Activated T-helper 1 cell treated with anti-CD3 and anti-CD28 coated beads, Interleukin-12 subunit alpha, Interleukin-12 subunit beta, Interleukin-2, Interleukin-4 antibody, amounts not matched to agents 30 ng/mL and 10 ng/mL and 1 ng/mL, durations not matched to agents 14 hours and 24 hours and 36 hours (primary cell): Measurements from ENCODE around the gene ZP4. TPM values are rescaled to one million over a fixed set of nuclear protein-coding genes. Genes with fewer than 3 reads are reported as not detected.

Experiments
- DNase-seq: peaks from one replicate; pipeline ENCODE4 v3.0.0; 2021; ENCODE audit warnings: low spot score
- H3K27ac Mint-ChIP-seq: one replicate; pipeline ENCODE4 v1.8.0; 2021; ENCODE audit warnings: mild to moderate bottlenecking, mixed read lengths
- H3K27me3 Mint-ChIP-seq: one replicate; pipeline ENCODE4 v1.8.0; 2022; ENCODE audit warnings: mild to moderate bottlenecking, moderate library complexity, mixed read lengths; ENCODE audit not compliant: insufficient read depth
- H3K36me3 Mint-ChIP-seq: one replicate; pipeline ENCODE4 v1.8.0; 2021; ENCODE audit warnings: low read depth, mixed read lengths
- H3K4me1 Mint-ChIP-seq: one replicate; pipeline ENCODE4 v1.8.0; 2021; ENCODE audit warnings: low read depth, mixed read lengths
- H3K4me3 Mint-ChIP-seq: one replicate; pipeline ENCODE4 v1.8.0; 2021; ENCODE audit warnings: mild to moderate bottlenecking, moderate library complexity, mixed read lengths
- H3K9me3 Mint-ChIP-seq: one replicate; pipeline ENCODE4 v1.8.0; 2021; ENCODE audit warnings: mixed read lengths
- intact Hi-C: fragments of 100-400 bp; cut with micrococcal nuclease; formaldehyde crosslinking; loops from one replicate; pipeline ENCODE4 v1.15.1; 2024
- total RNA-seq: library from RNA; stranded (reverse); gene quantifications from 2 replicates; pipeline ENCODE4 v1.2.3, GENCODE V29; 2022

Gene ZP4
- total RNA-seq, 1 donor from 2014 or later = not detected

DNA sequence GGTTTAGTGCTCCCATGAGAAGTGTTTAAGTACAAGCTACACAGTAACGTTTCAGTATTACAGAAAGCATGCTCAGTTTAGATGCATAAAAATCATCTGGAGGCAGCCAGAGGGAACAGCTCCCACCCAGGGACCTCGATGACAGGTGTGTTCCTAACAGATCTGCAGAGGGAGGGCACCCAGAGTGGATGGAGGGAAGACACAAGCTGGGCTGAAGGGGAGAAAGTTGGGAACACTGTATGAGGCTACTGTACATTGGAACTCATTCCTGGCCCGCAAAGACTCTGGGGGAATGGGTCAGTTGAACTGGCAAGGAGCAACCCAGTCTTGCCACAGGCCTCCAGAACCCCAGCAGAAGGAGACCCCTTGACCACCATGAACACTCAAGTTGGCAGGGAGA lies 52.4 kb downstream of the ZP4 start:
- intact Hi-C loops = no loop called here
- H3K9me3 Mint-ChIP-seq = peaks cover 4% of the 10 kb centered on the region
- H3K4me1 Mint-ChIP-seq = no peaks in the 10 kb centered on the region
- H3K4me3 Mint-ChIP-seq = no peak overlapping the region
- no peaks in the 10 kb centered on the region for H3K27me3 Mint-ChIP-seq
- H3K36me3 Mint-ChIP-seq = no peaks in the 10 kb centered on the region
- H3K27ac Mint-ChIP-seq = no peak overlapping the region
- DNase-seq = no peak

DNA sequence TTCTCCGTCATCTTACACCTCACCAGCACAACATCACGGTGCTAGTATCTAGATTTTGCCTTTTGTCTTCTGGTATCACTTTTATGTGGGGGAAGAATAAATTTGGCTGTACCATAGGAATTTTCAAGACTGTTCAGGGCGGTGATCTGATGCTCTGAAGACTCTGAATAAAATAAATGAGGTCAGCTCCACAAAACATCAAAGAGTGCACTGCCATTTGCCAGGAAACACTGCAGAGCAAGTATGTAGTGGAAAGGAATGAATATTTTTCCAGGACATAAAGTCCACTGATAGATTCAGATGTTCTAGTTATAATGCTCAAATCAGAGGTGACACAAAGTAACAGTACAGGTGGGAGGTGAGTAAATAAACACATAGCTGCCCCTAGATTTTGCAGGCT lies 56.3 kb downstream of the ZP4 start:
- Mint-ChIP-seq H3K36me3 (no peaks in the 10 kb centered on the region), H3K4me3 (no peak overlapping the region), H3K27ac (no peak overlapping the region), H3K27me3 (no peaks in the 10 kb centered on the region), H3K9me3 (peaks cover 4% of the 10 kb centered on the region), H3K4me1 (no peaks in the 10 kb centered on the region)
- no peak for DNase-seq
- intact Hi-C loops = no loop called here

DNA sequence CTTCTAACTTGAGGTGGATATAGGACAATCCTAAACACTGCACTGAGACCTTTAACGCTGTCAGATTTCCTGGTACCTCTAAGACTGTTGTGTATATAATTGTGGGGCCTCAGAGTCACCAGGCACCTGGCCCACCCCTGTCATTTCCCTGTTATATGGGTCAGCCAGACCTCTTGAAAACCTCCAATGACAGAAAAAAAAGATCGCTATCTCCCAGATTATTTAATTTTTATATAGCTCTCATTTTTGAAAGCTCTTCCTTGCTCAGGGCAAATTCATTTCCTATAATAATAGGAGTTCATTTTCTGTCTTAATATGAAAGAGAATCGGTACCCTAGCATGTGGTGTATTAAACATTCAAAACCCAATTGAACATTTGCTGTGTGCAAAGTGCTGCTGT lies 56.7 kb downstream of the ZP4 start:
- Mint-ChIP-seq H3K27me3 (no peaks in the 10 kb centered on the region), H3K27ac (no peak overlapping the region), H3K4me1 (no peaks in the 10 kb centered on the region), H3K36me3 (no peaks in the 10 kb centered on the region), H3K9me3 (peaks cover 4% of the 10 kb centered on the region), H3K4me3 (no peak overlapping the region)
- intact Hi-C loops = no loop called here
- DNase-seq = no peak

DNA sequence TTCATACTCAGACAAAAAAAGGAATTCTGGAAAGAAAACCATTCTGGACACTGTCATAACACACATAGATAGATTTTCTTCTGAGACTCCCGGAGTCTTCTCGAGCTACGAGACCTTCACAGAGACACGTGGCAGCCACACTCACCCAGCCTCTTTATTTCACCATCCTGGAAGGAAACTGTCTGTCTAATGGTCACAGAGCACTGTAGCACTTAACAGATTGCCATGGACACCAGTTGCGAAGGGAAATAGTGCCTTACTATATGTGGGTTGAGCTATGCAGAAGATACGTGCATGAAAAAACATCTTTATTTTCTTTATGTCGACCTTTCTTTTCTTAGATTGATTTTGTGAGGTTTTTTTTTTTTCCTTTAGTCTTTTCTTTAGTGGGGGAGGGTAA lies 57.9 kb downstream of the ZP4 start:
- Mint-ChIP-seq H3K36me3 (no peaks in the 10 kb centered on the region), H3K27me3 (no peaks in the 10 kb centered on the region), H3K4me3 (no peak overlapping the region), H3K27ac (no peak overlapping the region), H3K9me3 (peaks cover 4% of the 10 kb centered on the region), H3K4me1 (no peaks in the 10 kb centered on the region)
- no peak for DNase-seq
- intact Hi-C loops = no loop called here
